ENCODE results near the gene DCXR.

The DCXR gene

GRCh38 chr17:82037092-82037888 is at the start of gene DCXR:
Gene DCXR (minus strand): TSS chr17:82037697. CDS start chr17:82037682, 15 bp downstream.
- DNase-seq (ENCODE audit: low spot score) = peak; percentile 99

- DNase-seq (ENCODE audit: low spot score) = no peak
These were observed 48.7 kb upstream of the DCXR start for GRCh38 chr17:82085931-82086764.

GRCh38 chr17:82085031-82085861 is 47.7 kb upstream of the DCXR start:
- no peak for DNase-seq (ENCODE audit: low spot score)

- DNase-seq (ENCODE audit: low spot score) = no peak
These were observed 47.0 kb upstream of the DCXR start for GRCh38 chr17:82084373-82085030.

- no peak for DNase-seq (ENCODE audit: low spot score)
These were observed 46.2 kb upstream of the DCXR start for GRCh38 chr17:82083533-82084359.

GRCh38 chr17:82083009-82083408 is 45.5 kb upstream of the DCXR start:
- DNase-seq (ENCODE audit: low spot score) = no peak

- no peak for DNase-seq (ENCODE audit: low spot score)
These were observed 45.0 kb upstream of the DCXR start for GRCh38 chr17:82082456-82082855.

GRCh38 chr17:82081966-82082365 is 44.5 kb upstream of the DCXR start:
- no peak for DNase-seq (ENCODE audit: low spot score)

- DNase-seq (ENCODE audit: low spot score) = no peak
These were observed 44.0 kb upstream of the DCXR start for GRCh38 chr17:82081546-82081945.

GRCh38 chr17:82080789-82081464 is 43.4 kb upstream of the DCXR start:
- DNase-seq (ENCODE audit: low spot score) = no peak

- no peak for DNase-seq (ENCODE audit: low spot score)
These were observed 42.7 kb upstream of the DCXR start for GRCh38 chr17:82080048-82080788.

GRCh38 chr17:82079001-82079677 is 41.6 kb upstream of the DCXR start:
- DNase-seq (ENCODE audit: low spot score) = no peak

GRCh38 chr17:82078433-82078832 is 40.9 kb upstream of the DCXR start:
- DNase-seq (ENCODE audit: low spot score) = no peak

- DNase-seq (ENCODE audit: low spot score) = no peak
These were observed 40.3 kb upstream of the DCXR start for GRCh38 chr17:82077617-82078358.

- no peak for DNase-seq (ENCODE audit: low spot score)
These were observed 39.5 kb upstream of the DCXR start for GRCh38 chr17:82076785-82077591.

- no peak for DNase-seq (ENCODE audit: low spot score)
These were observed 38.7 kb upstream of the DCXR start for GRCh38 chr17:82076018-82076784.

- DNase-seq (ENCODE audit: low spot score) = no peak
These were observed 35.9 kb upstream of the DCXR start for GRCh38 chr17:82073446-82073845.

Data from GM03348 (cell line).